Lower leg skin (tissue), 3 donors: Measurements from ENCODE around the gene AGMO.

ENCODE experiments used
- CTCF ChIP-seq, 3 donors: fragments of 450-650 bp; IDR thresholded peaks; one replicate each; pipeline ENCODE4 v1.5.1; 2016; ENCODE audit warnings: antibody characterized with exemption in 3 of 3, mild to moderate bottlenecking in 3 of 3, moderate library complexity in 2 of 3
- POLR2A ChIP-seq, 2 donors: fragments of 450-650 bp; IDR thresholded peaks; one replicate each; pipeline ENCODE4 v1.6.1; 2016 to 2017; ENCODE audit warnings: antibody characterized with exemption in 2 of 2, mild to moderate bottlenecking in 1 of 2, moderate library complexity in 1 of 2

DNA sequence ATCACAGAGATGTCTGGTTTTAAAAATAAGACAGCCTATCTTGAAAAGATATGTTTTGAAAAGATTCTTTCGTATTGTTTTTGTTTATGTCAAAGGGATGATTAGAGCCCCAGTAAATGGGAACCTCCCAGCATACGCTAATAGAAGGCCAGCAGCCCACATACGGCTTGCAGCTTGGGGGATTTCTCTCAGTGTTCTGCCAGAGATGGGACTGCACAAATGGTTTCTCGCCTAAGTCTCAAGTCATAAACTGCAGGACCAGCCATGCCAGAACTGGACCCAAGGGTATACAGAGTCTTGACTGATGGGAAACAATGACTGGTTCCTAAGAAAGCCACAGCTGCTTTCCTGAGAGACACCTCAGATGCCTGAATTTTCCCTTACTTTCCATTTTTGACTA is 352.4 kb downstream of the AGMO start:
- no peak for TF ChIP-seq CTCF (IDR thresholded peaks at IDR 0.05)
- no peak for TF ChIP-seq POLR2A (IDR thresholded peaks at IDR 0.05)
